Activated CD8-positive, alpha-beta memory T cell treated with anti-CD3 and anti-CD28 coated beads, Interleukin-2, amount 10 ng/mL, durations not matched to agents 7 days and 5 days (primary cell): ENCODE results near the gene NKRF. TPM values are rescaled to one million over a fixed set of nuclear protein-coding genes. Genes with fewer than 3 reads are reported as not detected.

ENCODE experiments used
- ATAC-seq: fragments of 150-1000 bp; cut with Tn5 transposase; one replicate; pipeline ENCODE4 v1.10.0; 2021; ENCODE audit warnings: moderate library complexity
- CTCF ChIA-PET: fragments of 350-600 bp; sonication (Branson Sonifier 250); formaldehyde crosslinking; loops from one replicate; lab custom pipeline; 2021; ENCODE audit warnings: antibody characterized with exemption; lab: Charles Lee
- DNase-seq: peaks from one replicate; pipeline ENCODE4 v3.0.0-alpha.2; 2020
- H3K27ac Mint-ChIP-seq: one replicate; pipeline ENCODE4 v1.8.0; 2021; ENCODE audit warnings: mild to moderate bottlenecking, mixed read lengths
- H3K27me3 Mint-ChIP-seq: one replicate; pipeline ENCODE4 v1.8.0; 2021; ENCODE audit warnings: mixed read lengths
- H3K36me3 Mint-ChIP-seq: one replicate; pipeline ENCODE4 v1.8.0; 2021; ENCODE audit warnings: mild to moderate bottlenecking, mixed read lengths
- H3K4me1 Mint-ChIP-seq: one replicate; pipeline ENCODE4 v1.8.0; 2021; ENCODE audit warnings: mixed read lengths
- H3K4me3 Mint-ChIP-seq: one replicate; pipeline ENCODE4 v1.8.0; 2021; ENCODE audit warnings: mild to moderate bottlenecking, moderate library complexity, mixed read lengths
- H3K9me3 Mint-ChIP-seq: one replicate; pipeline ENCODE4 v1.8.0; 2022; ENCODE audit warnings: low read depth, mixed read lengths
- total RNA-seq, 2 experiments: library from RNA; stranded (reverse); gene quantifications; one replicate each; pipeline ENCODE4 v1.2.3, GENCODE V29; 2021

NKRF gene
- total RNA-seq, 2 experiments from 2014 or later = 16.9 to 22.0 TPM

GRCh38 chrX:119602701-119603255 is 3.4 kb downstream of the NKRF start:
- ATAC-seq (no peak), DNase-seq (no peak)
- peaks cover 17% of the 10 kb centered on the region for H3K36me3 Mint-ChIP-seq
- H3K9me3 Mint-ChIP-seq = no peaks in the 10 kb centered on the region
- H3K4me3 Mint-ChIP-seq = no peak overlapping the region
- H3K27me3 Mint-ChIP-seq = no peaks in the 10 kb centered on the region
- H3K27ac Mint-ChIP-seq = no peak overlapping the region
- CTCF ChIA-PET = interaction anchor here (1.8 kb wide), 1 partner anchor 127 kb away, joined by 6 read pairs; no protein-coding TSS in a partner anchor
- peaks cover 44% of the 10 kb centered on the region for H3K4me1 Mint-ChIP-seq

GRCh38 chrX:119589810-119590209 is 16.4 kb downstream of the NKRF start:
- H3K4me1 Mint-ChIP-seq = peaks cover 4% of the 10 kb centered on the region
- H3K9me3 Mint-ChIP-seq = no peaks in the 10 kb centered on the region
- DNase-seq (no peak), ATAC-seq (no peak)
- H3K27me3 Mint-ChIP-seq = no peaks in the 10 kb centered on the region
- no peak overlapping the region for H3K27ac Mint-ChIP-seq
- H3K36me3 Mint-ChIP-seq = peaks cover 35% of the 10 kb centered on the region
- no peak overlapping the region for H3K4me3 Mint-ChIP-seq
- CTCF ChIA-PET = no interaction called here

GRCh38 chrX:119583431-119584059 is 22.7 kb downstream of the NKRF start:
- CTCF ChIA-PET = interaction anchor here (0.6 to 1.3 kb wide), 2 partner anchors 21 to 101 kb away, joined by 3 to 4 read pairs; no protein-coding TSS in a partner anchor
- no peak for DNase-seq
- no peak overlapping the region for H3K4me3 Mint-ChIP-seq
- H3K4me1 Mint-ChIP-seq = peaks cover 13% of the 10 kb centered on the region
- peaks cover 7% of the 10 kb centered on the region for H3K36me3 Mint-ChIP-seq
- H3K27me3 Mint-ChIP-seq = no peaks in the 10 kb centered on the region
- peak overlapping the region; percentile 33 for H3K27ac Mint-ChIP-seq
- H3K9me3 Mint-ChIP-seq = no peaks in the 10 kb centered on the region
- ATAC-seq = peak; percentile 45

- no peak for ATAC-seq
These were observed 26.8 kb downstream of the NKRF start for GRCh38 chrX:119579414-119579813.

DNA sequence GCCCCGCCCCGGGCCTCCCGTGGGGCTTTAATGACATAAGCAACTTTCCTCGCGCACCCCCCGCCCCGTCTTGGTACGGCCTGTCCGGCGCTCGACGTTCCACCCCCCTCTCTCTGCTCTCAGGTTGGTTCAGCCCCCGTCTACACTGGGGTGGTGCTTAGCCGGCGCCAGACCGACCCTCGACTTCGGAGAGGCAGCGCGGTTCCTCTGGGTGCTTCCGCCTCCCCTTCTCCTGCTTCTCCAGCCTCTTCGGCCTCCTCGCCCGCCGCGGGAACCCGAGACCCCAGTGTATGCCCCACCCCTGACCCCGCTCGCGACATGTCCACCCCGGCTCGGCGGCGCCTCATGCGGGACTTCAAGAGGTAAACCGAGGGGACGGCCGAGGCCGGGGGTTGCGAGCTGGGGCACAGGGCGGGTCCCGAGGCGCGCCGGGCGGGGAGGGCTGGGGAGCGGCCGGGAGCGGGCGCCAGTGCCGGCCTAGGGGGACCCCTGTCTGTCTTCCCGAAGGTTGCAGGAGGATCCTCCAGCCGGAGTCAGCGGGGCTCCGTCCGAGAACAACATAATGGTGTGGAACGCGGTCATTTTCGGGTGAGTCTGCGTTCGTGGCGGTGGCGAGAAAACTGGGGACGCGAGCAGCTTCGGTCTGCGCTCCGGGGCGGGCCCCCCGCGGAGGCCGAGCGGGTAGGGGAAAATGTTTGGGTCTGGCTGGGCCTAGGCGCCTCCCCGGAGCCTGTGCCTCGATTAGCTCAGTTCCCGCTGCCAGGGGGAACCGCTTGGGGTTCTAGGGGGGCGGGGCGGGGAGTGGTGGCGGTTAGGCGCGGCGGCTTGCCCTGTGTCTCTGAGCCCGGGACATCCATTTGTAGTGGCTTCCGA is 31.6 kb downstream of the NKRF start, which contains the start of gene UBE2A:
Gene UBE2A (plus strand): TSS at position 170 of the 873 bp plus-strand sequence. CDS start 149 bp downstream, at position 319.
- Mint-ChIP-seq H3K36me3 (peaks cover 9% of the 10 kb centered on the region), H3K4me3 (peak within 1 kb of the TSS; percentile 79), H3K4me1 (peaks cover 26% of the 10 kb centered on the region), H3K27ac (peak within 1 kb of the TSS; percentile 87), H3K27me3 (no peaks in the 10 kb centered on the region), H3K9me3 (no peaks in the 10 kb centered on the region)
- DNase-seq (peak; percentile 92), ATAC-seq (peak; percentile 91)
- CTCF ChIA-PET = interaction anchor here (1.0 to 1.8 kb wide), 4 partner anchors 35 to 178 kb away, joined by 3 to 5 read pairs (median 4); no protein-coding TSS in a partner anchor

More at GRCh38 chrX:119579414-119579813, 26.8 kb downstream of the NKRF start:
- no peak overlapping the region for H3K27ac Mint-ChIP-seq
- peaks cover 13% of the 10 kb centered on the region for H3K36me3 Mint-ChIP-seq
- H3K9me3 Mint-ChIP-seq = no peaks in the 10 kb centered on the region
- H3K4me3 Mint-ChIP-seq = no peak overlapping the region
- CTCF ChIA-PET = no interaction called here
- DNase-seq = no peak
- peaks cover 30% of the 10 kb centered on the region for H3K4me1 Mint-ChIP-seq
- H3K27me3 Mint-ChIP-seq = no peaks in the 10 kb centered on the region

DNA sequence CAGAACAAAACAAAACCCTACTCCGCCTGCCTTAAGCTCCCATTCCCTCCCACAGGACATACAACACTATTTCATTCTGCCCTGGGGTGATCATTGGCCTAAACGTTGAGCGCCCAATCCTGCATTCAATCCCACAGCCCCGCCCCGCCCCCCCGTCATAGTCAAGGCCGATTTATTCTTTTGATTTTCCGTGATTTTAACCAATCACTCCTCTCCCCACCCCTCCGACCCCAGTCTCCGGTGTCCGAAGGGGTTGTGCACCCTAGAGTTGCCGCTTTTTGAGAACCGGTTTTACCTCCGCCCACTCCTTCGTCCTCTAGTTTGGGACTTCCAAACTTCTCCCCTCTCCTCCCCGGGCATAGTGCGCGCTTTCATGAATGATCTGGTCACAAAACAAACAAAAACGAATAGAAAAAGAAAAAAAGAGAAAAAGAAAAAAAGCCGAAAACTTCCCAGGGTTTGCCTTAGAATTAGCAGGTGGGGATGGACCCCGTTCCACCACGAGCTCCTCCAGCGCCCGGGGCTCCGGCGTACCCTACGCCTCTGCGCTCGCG is 32.3 kb downstream of the NKRF start:
- DNase-seq (no peak), ATAC-seq (peak; percentile 5)
- H3K4me1 Mint-ChIP-seq = peaks cover 26% of the 10 kb centered on the region
- CTCF ChIA-PET = interaction anchor here (1.0 to 1.8 kb wide), 4 partner anchors 57 to 179 kb away, joined by 3 to 5 read pairs (median 4); no protein-coding TSS in a partner anchor
- H3K27me3 Mint-ChIP-seq = no peaks in the 10 kb centered on the region
- peak overlapping the region; percentile 79 for H3K4me3 Mint-ChIP-seq
- peak overlapping the region; percentile 87 for H3K27ac Mint-ChIP-seq
- H3K9me3 Mint-ChIP-seq = no peaks in the 10 kb centered on the region
- H3K36me3 Mint-ChIP-seq = peaks cover 9% of the 10 kb centered on the region

DNA sequence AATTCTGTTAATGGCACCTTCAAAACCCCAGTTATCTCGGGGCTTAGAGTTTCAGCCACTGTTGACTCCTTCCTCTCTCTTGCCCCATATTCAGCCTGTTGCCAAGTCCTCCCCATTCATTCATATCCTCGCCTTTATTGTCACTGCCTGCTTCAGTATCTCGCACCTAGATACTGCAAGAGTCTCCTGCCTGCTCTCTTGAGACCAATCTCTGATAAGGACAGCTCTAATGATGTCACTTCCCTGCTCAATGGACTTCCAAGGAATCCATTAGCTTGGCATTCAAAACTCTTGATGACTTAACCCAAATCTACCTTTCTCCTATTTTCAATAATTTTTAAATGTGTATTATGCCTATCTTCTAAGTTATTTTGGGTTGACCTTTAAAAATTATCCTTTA is 33.0 kb downstream of the NKRF start:
- CTCF ChIA-PET = interaction anchor here (1.0 to 1.6 kb wide), 3 partner anchors 56 to 180 kb away, joined by 3 to 4 read pairs (median 4); no protein-coding TSS in a partner anchor
- peaks cover 23% of the 10 kb centered on the region for H3K4me1 Mint-ChIP-seq

GRCh38 chrX:119570351-119570835 is 35.8 kb downstream of the NKRF start:
- Mint-ChIP-seq H3K9me3 (no peaks in the 10 kb centered on the region), H3K4me1 (peaks cover 11% of the 10 kb centered on the region), H3K4me3 (no peak overlapping the region), H3K27ac (no peak overlapping the region), H3K27me3 (no peaks in the 10 kb centered on the region), H3K36me3 (no peaks in the 10 kb centered on the region)
- ATAC-seq (no peak), DNase-seq (no peak)
- CTCF ChIA-PET = no interaction called here

More for the DNA sequence above, 33.0 kb downstream of the NKRF start:
- no peak for ATAC-seq
- Mint-ChIP-seq H3K36me3 (peaks cover 6% of the 10 kb centered on the region), H3K4me3 (peak overlapping the region; percentile 79), H3K27me3 (no peaks in the 10 kb centered on the region), H3K9me3 (no peaks in the 10 kb centered on the region), H3K27ac (no peak overlapping the region)
- no peak for DNase-seq

GRCh38 chrX:119565107-119565663 is 41.0 kb downstream of the NKRF start, which contains the start of gene STEEP1:
STEEP1 (minus strand) TSS chrX:119565409; CDS start chrX:119565355, 54 bp downstream.
- Mint-ChIP-seq H3K4me3 (peak within 1 kb of the TSS; percentile 90), H3K27ac (peak within 1 kb of the TSS; percentile 89), H3K4me1 (peaks cover 19% of the 10 kb centered on the region), H3K27me3 (no peaks in the 10 kb centered on the region), H3K9me3 (no peaks in the 10 kb centered on the region), H3K36me3 (no peaks in the 10 kb centered on the region)
- CTCF ChIA-PET = no interaction called here
- DNase-seq (peak; percentile 94), ATAC-seq (peak; percentile 96)

- Mint-ChIP-seq H3K4me3 (no peak overlapping the region), H3K4me1 (peaks cover 6% of the 10 kb centered on the region), H3K27me3 (no peaks in the 10 kb centered on the region), H3K9me3 (no peaks in the 10 kb centered on the region), H3K36me3 (peaks cover 10% of the 10 kb centered on the region), H3K27ac (no peak overlapping the region)
- DNase-seq = no peak
- ATAC-seq = no peak
- CTCF ChIA-PET = no interaction called here
These were observed 53.7 kb downstream of the NKRF start for GRCh38 chrX:119552508-119552907.

DNA sequence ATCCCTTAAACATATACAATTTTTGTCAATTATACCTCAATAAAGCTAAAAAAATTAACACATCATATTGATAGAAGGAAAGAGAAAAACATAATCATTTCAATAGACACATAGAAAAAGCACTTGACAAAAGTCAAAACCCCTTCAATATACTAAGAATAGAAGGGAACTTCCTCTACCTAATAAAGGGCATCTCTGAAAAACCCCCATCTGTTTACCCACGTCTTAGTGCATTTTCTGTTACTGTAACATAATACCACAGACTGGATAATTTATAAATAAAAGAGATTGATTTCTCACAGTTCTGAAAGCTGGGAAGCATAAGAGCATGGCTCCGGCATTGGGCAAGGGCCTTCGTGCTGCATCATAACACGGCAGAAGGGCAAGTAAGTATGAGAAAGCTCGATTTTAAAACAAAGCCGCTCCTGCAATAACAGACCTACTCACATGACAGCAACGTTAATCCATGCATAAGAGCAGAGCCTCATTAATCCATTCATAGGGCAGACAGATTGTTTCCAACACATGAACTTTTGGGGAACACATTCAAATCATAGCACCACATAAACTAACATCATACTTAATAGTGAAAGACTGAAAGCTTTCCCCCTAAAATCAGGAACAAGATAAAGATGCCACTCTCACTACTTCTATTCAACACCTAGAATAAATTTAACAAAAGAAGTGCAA is 56.8 kb downstream of the NKRF start:
- Mint-ChIP-seq H3K4me3 (no peak overlapping the region), H3K27me3 (no peaks in the 10 kb centered on the region), H3K36me3 (peaks cover 3% of the 10 kb centered on the region), H3K9me3 (no peaks in the 10 kb centered on the region), H3K4me1 (peaks cover 6% of the 10 kb centered on the region), H3K27ac (no peak overlapping the region)
- DNase-seq (no peak), ATAC-seq (no peak)
- CTCF ChIA-PET = no interaction called here

GRCh38 chrX:119541188-119541587 is 65.0 kb downstream of the NKRF start:
- CTCF ChIA-PET = no interaction called here
- no peaks in the 10 kb centered on the region for H3K9me3 Mint-ChIP-seq
- H3K27me3 Mint-ChIP-seq = no peaks in the 10 kb centered on the region
- H3K4me1 Mint-ChIP-seq = peaks cover 2% of the 10 kb centered on the region
- peak overlapping the region; percentile 46 for H3K27ac Mint-ChIP-seq
- peaks cover 14% of the 10 kb centered on the region for H3K36me3 Mint-ChIP-seq
- DNase-seq = no peak
- no peak overlapping the region for H3K4me3 Mint-ChIP-seq
- no peak for ATAC-seq
